NCI-H226 (cell line): ENCODE measurements around the gene CALCB.
A peak's percentile ranks its signal among the peaks of the same experiment; 100 is the strongest.

Source experiments
- DNase-seq: peaks from one replicate; pipeline ENCODE4 v3.0.0-alpha.2; 2015

CALCB gene

DNA sequence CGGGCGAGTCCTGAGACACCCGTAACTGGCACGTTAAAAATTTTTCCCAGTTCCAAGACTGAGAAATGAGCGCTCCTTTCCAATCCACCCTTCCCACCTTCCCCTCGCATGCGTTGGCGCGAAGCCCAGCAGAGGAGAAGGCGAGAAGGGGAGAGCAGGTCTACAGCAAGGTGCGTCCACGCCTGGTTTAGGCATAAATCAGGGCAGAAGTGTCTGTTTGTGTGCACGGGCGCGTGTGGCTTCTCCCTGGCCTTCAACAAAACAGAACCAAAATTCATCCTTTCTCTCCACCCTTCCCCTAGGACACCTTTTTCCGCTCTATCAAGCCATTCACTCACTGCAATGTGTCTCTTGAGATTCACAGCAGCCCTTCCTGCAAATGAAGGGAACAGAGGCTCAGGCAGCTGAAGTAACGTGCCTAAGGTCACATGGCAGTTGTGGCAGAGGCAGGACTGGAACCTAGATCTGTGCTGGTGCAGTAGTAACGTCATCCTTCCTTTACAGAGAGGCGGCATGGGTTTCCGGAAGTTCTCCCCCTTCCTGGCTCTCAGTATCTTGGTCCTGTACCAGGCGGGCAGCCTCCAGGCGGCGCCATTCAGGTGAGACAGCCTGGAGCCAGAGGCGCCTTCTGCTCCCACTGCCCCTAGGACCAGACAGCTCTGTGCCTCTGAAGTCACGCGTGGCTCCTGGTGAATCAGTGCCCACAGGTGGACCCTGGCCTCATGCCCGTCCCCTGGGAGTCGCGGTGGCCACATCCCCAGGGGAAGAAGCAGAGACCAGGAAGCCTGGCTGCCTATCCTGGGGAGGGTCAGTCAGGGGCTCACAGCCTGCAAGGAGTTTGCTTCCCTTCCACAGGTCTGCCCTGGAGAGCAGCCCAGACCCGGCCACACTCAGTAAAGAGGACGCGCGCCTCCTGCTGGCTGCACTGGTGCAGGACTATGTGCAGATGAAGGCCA lies 1.1 kb downstream of the CALCB start:
- DNase-seq = peak; percentile 15

DNA sequence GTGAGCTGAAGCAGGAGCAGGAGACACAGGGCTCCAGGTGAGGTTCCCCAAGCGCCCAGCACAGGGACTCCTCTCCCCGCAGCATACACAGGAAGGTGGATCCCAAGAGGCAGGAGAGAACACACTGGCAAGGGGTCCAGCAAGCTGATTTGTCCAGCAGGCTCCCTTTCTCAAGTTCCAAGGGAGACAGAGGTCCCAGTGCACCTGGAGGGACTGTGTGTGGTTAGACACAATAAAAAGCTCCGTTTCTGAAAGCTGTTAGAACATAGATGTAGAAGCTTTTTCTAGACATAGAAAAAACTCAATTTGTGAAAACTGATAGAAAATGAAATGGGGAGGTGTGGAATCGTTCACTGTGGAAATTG lies 1.8 kb downstream of the CALCB start:
- DNase-seq = no peak

DNA sequence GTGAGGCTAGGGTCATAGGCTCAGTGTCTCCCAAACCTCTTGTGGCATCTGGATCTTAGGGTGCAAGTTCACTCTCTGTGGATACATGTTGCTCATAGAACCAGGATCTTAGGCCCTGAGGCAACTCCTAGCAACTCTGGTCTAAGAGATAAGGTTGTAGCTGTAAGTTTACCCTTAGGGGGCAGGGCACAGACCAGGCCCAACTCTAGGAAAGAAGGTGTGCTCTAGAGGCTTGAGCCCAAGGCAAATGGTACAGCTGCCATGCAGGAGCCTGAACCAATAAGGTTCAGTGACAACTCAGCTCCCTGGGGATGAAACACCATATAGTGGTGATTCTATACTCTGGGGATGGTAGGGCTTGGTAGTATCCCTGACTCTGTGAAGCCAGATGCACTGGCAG lies 17.8 kb downstream of the CALCB start:
- no peak for DNase-seq

DNA sequence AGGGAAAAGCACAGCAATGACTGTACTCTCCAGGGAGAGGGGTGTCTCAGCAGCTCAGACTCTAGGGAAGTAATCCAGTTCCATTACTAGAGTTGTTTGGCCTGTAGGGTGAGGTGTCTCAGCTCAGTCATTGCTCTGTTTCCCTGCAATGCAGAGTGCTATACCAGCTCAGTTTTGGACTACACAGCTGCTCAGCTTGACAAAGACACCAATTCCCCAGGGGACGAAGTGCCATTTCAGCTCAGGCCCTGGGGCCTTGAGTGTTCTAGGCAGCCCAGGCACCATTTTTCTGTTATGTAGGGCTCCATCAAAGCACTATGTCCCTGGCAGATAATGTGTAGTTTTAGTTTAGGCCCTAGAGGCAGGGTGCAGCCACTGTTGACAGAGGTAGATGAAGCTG lies 18.2 kb downstream of the CALCB start:
- no peak for DNase-seq

DNA sequence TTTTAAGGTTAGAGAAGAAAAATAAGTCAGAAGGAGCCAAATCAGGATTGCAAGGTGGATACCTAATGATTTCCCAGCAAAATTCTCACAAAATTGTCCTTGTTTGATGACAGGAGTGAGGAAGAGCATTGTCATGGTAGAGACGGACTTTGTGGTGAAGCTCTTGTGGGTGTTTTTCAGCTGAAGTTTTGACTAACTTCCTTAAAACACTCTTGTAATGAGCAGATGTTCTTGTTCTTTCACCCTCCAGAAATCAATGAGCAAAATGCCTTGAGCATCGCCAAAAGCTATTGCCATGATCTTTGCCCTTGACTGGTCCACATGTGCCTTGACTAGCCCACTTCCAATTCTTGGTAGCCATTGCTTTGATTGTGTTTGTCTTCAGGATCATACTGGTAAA lies 20.0 kb downstream of the CALCB start:
- no peak for DNase-seq

DNA sequence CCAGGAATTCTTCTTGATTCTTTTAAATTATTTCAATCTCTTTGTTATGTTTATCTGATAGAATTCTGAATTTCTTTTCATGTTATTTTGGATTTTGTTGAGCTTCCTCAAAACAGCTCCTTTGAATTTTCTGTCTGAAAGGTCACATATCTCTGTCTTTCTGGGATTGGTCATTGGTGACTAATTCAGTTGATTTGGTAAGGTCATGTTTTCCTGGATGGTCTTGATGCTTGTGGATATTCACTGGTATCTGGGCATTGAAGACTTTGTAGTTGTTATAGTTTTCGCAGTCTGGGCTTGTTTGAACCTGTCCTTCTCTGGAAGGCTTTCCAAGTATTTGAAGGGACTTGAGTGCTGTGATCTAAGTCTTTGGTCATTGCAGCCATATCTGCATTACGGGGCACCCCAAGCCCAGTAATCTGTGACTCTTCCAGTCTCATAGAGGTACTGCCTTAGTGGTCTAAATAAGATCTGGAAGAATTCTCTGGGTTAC lies 22.4 kb downstream of the CALCB start:
- no peak for DNase-seq

DNA sequence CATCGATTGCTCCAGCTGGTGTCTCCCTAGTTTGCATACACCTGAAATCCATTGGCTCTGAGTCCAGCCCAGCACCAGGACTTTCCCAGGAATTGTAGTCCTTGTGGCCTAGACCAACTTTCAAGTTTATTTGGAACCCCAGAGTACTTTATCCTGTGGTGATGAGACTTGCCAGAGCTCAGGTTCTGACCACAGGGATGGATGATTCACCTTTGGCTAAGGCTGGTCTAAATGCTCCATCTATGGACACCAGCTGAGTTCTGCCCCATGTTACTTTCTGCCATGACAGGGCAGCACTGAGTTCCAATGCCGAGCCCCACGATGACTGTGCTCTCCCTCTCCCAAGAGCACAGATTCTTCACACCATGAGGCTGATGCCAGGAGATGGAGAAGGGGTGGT lies 24.0 kb downstream of the CALCB start:
- DNase-seq = no peak

DNA sequence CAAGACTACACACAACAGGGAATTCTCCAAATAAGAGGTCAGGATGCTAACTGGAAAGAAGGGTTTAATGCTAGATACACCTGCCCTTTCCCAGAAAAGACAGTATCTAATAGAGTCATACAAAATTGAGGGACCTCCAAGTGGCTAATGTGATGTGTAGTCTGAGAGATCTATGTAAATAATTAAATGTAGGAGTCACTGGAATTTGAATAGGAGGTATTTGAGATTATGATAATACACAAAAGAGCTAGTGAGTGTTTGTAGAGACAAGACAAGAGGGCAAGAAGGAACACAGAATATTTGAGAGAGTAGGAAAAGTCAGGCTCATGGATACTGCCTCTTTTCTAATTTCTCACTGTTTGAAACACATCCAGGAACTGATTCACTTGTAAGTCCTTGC lies 25.9 kb downstream of the CALCB start:
- no peak for DNase-seq

DNA sequence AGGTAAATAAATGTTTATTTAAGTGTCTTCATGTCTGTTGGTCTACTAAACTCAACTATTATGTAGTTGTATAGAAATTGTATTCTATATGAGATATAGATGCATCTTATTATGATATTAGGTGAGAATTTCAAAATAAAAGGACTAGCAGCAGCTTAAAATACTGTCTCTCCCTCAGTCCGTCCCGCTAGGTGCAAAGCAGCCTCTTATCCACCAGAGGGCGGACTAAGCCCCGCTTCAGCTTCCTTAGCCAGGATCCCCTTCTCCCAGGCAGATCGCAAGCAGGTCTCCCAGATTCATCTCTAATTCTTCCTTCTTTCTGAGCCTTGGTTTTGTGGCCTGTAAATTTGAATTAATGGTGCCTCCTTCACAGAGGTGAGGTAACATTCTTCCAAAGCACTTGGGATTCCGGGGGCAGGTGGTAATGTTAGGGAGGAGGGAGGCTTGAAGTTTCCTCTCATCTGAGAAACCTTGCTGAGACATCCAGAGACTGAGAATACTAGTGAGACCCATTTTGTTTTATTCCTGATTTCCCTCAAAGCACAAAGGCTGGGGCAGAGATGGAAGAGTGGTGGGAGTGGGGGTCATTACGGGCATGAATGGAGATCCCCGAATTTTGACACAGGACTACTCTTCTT lies 27.8 kb downstream of the CALCB start:
- no peak for DNase-seq

DNA sequence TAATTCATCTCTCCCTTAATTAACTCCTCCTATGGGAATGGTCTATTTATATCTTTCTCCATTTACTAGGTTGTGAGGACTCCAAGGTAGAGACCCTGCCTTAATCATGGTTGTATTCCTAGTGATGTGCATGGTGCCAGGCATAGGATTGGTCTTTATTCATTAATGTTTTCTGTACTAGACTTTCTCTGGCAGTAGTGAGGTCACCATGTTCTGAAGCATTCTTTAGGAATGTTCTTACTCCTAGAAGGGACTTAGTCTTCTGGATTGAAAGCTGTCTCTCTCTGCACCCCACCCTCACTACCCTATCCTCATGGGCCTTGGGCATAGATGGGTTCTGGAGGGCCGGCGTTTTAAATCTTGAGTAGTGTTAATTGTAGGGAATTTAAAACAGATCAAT lies 30.8 kb downstream of the CALCB start:
- no peak for DNase-seq

DNA sequence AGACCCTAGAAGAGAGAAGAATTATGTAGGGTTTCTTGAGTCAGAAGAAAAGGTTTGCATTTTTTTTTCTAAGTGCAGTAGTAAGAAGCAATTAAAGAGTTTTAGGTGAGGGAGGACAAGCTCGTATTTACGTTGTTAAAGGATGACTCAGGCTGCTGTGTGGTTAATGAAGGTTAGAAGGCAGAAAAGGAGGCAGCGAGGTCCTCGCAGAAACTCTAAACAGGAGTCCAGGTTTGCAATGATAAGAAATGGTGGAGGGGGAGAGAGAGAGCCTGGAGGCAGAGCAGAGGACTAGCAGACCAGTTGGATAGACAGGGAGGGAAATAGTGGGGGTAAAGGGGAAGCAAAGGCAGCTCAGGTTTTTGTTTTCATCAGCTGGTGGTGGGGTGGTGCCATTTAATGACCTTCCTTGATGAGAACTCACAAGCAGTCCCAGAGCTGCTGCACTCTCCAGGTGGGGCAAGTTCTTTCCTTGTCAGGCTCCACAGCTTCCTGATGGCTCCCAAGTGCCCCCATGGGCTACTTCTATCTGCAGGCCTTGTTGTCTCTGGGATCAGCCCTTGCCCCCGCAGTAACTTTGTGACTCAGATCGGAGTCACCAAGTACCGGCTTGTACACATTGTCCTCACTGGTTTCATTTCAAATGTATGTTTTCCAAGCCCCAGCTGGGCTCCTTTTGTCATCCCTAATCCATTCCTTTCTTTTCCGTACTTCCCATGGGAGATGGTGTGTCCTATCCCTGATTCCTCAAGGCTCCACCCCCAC lies 33.0 kb downstream of the CALCB start:
- peak; percentile 9 for DNase-seq

DNA sequence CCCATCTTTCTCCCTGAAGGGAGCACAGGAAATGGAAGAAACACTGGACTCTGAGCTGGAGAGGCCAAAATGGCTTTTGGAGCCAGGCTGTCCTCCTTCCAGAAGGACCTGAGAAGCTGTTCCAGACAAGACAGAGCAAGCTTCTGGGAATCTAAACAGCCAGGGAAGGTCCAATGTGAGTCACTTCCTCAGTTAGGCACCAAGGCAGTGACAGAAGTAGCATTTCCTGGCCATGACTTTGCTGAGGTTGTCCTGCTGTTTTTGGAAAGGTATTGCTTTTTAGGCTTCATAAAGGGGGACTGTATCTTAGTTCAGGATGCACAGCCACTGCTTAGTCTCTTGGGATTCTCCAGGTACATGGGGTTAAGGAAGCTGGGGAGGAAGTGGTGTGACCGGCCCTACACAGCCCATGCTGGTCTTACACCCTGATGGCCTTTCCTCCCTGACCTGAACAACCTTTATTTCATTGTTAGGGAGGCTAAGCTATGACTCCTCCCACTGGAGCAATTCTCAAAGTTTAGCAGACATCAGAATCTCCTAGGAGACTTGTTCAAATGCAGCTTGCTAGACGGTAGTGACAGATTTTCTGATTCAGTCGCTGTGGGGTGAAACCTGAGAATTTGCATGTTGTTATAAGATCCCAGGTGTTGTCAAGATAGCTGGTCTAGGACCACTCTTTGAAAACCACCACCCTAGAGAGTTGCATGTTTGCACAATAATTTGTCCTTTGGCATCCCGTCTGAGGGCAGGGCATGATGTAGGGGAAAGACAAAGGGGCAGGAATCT lies 34.5 kb downstream of the CALCB start:
- DNase-seq = no peak

DNA sequence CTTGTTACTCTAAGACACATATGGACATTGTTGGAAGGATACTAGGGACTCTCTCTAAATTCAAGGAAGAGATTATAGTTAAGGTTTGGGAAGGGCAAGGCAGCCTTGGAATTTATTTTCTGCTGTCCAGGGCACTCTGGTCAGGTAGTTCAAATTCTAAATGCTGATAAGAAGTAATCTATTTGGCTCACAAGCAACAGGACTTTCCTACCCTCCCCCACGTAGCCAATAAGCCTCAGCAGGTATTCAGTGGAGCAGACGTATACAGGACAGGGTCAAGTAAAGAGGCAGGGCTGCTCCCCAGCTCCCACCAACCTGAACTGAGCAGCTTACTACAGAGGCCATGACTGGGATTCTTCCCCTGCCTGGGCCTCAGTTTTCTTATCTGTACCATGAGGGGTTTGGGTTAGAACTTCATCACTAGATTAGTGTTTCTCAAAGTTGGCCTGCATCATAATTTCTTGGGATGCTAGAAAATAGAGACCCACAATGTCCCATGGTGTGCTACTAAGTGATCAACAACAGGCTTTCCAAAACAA lies 35.3 kb downstream of the CALCB start:
- DNase-seq = no peak

DNA sequence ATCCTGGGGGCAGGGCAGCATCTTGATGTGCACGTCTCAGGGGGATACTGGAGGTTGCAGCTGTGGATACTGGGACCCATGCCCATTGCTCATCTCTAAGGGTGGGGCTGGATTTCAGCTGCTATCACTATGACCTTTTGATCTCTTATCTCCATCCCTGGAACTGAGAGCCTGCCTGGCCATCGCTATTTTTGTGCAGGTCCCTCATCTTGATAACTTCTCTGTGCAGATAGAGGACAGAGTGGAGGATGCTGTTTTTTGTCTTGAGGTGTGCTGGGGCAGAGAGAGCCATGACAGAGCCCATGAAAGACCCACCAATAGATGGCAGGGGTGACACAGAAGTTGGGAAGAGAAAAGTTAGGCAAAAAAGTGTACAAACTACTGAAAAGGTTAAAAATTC lies 36.2 kb downstream of the CALCB start:
- DNase-seq = no peak

DNA sequence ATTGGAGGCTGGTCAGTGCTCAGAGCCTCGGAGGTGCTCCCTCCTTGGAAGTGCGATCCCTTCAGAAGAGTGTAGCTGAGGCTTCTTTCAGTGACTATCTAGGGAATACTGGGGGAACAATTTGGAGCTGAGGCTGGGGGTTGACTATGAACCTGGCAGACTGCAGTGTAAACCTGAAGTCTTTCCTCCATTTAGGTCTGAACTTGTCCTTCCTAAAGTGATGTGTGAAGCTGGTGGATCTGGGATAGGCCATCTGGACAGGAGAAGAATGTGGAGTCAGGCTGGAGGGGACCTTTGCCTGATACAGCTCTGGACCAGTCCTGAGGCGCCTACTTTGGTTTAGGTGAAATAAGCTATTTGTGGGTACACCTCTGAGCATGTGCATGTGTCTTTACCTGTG lies 37.8 kb downstream of the CALCB start:
- no peak for DNase-seq

DNA sequence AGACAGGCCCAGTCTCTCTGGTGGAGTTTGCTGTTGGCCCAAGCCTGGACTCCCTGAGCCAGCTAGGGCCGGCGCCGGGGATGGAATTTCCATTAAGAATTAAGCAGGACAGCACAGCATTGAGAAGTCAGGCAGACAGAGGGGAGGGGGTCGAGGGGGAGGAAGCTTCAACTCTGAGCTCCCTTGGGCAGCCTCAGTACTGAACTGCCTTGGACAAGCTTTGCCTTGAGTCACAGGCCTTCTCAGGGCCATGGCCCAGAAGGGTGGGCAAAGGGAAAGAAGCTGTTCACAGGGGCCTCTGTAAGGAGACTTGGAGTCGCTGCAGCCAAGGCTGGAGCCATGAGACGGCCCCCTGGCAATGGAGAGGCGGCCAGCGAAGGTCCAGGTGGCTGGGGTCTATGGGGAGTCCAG lies 38.7 kb downstream of the CALCB start:
- no peak for DNase-seq

DNA sequence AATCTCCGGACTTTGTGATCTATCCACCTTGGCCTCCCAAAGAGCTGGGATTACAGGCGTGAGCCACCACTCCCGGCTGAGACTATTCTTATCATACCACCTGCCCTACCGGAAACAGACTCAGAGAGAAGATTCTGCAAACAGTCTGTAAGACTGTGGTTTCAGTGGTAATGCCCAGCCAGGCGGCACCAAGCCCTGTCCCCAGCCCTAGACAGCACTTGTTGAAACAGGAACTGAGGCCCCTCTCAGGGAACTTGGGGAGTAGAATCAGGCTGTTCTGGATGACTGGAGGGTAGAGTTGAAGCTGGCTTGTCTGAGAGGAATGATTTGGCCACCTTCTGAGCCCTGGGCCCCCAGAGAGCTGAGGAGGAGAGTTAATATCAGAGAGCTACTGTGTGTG lies 40.0 kb downstream of the CALCB start:
- DNase-seq = no peak

DNA sequence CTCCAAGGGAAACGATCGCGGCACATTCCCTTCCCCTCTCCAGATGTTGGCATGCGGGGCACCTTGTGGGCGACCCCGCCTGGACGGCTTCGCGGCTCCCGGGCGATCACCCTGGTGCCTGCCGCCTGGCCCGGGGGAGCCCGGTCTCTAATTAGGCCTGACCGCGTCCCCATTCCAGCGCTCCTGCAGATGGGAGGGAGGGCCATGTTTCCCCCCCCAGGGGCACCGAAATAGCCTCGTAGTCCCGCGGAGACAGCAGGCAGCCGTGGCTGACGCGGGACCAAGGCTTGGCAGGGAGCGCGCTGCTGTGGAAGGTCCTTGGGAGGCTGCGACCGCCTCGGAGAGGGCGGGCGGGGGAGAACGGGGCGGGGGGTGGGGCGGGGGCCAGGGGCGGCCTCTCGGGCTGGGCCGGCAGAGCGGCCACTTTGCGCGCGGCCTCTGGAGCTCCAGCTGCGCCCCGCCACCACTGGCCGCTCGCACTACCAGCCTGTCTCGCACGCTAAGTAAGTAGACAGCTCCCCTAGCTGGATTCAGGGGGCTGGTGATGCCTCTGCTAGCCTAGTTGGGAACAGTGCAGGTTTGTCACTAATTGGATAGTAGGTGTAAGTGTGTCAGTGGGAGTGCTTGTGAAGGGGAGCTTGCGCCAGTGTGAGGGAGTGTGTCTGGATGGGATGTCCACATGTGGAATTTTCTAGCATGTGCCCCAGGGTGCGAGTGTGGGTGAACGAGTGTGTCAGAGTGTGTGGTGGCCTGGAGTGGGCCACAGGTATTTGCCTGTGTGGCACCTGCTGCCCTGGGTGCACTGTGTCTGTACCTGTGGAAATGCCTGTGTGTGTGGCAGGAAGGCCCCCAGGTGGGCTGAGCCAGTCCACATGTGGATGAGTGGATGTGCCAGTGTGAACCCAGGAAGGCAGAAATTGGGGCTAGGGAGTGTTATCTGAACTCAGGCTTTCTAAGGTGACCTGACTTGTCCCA lies 41.4 kb downstream of the CALCB start, which contains the start of gene INSC:
TSS of gene INSC (plus strand) at position 423 of the 975 bp plus-strand sequence. CDS start 34,252 bp downstream, outside the sequence.
- no peak for DNase-seq

DNA sequence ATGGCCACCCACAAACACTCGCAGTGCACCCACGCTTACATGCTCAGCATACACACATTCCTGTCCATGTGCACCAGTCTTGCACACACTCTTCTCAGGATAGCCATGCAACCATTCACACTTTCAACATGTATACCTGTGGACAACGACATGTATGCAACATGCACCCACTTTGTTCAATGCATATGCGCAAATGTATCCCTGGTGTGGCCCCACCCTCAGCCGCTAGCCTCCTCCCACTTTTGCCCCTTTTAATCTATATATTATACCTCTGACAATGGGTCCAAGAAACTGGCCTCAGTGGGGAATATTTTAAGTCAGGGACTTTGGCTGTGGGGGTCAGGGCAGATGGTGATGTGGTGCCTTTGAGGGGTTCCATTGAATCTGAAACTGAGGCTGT lies 42.3 kb downstream of the CALCB start:
- no peak for DNase-seq

DNA sequence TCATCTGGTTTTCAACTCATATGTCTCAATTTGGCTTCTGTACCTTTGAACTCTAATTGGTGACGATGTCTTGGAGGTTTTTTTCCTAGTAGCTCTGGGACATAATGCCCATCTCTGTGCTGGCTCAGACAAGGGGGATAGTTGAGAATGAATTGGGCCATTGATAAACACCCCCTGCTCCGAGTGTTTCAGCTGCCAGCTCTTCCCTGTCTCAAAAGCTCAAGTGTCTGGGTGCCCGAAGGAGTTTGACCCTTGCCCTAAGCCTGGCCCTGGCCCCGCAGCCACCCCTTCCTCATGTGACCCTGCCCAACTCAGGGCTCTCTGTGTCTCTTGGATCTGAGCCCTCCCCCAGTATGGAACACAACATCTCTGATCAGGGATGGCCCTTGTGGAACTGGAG lies 44.4 kb downstream of the CALCB start:
- DNase-seq = no peak

DNA sequence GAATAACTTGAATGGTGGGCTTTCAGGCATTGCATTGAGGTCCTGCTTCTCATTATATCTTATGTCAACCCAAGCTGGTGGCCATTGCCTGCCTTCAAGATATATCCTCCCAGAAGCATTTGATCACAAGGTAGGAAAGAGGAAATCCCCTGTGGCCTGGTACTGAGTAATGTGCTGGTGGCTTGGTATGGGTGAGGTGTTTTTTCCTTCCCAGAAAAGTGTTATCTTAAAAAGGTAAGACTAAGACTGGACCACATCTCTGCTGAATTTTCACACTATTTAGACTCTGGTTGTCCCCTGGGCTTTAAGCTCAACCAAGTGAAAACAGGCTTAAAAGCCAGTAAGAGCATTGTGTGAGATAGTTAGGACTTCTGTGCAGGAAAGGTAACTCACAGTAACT lies 45.0 kb downstream of the CALCB start:
- no peak for DNase-seq
